Measurements from ENCODE around the gene TMEM37.

Gene TMEM37

DNA sequence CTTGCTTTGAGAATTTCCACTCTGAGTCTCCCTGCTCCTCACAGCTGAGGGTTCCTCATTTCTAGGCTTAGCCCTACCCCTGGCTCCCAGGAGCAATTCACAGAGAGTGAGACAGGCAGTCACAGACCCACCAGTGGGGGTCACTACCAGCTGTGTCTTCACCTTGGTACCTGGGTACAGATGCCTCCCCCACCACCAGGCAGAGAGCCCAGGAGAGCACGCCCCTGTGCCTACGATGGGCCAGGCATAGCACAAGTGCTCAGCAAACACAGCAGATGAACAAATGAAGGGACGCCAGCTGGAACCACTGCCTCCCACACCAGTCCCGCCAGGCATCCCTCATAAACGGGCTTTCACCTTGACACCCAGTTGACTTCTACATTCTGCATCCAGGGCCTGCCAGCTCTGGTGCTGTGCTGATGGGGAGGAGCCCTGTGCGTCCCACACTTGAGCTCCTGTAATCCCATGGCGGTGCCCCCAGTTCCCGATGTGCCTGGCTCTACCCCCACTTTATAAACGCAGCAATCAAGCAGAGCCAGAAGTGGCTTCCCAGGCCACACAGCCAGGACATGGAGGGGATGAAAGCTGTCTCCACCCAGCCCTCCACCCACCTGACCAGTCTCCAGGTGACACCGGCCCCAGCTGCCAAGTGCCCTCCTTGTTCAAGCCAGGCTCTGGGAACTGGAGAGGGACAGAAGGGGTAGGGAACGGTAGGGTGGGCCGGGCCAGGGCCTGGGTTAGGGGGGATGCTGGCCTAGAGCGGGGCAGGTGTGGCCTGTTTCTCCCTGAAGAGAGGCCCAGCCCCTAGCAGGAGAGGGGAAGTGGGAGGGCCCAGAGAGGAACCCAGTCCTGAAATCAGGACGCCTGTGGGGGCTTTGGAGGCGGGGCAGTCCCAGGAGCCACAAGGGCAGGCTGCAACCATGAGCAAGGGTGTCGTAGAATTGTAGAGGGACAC, 50.1 kb downstream of the TMEM37 start:
- DNase-seq = no peak

DNA sequence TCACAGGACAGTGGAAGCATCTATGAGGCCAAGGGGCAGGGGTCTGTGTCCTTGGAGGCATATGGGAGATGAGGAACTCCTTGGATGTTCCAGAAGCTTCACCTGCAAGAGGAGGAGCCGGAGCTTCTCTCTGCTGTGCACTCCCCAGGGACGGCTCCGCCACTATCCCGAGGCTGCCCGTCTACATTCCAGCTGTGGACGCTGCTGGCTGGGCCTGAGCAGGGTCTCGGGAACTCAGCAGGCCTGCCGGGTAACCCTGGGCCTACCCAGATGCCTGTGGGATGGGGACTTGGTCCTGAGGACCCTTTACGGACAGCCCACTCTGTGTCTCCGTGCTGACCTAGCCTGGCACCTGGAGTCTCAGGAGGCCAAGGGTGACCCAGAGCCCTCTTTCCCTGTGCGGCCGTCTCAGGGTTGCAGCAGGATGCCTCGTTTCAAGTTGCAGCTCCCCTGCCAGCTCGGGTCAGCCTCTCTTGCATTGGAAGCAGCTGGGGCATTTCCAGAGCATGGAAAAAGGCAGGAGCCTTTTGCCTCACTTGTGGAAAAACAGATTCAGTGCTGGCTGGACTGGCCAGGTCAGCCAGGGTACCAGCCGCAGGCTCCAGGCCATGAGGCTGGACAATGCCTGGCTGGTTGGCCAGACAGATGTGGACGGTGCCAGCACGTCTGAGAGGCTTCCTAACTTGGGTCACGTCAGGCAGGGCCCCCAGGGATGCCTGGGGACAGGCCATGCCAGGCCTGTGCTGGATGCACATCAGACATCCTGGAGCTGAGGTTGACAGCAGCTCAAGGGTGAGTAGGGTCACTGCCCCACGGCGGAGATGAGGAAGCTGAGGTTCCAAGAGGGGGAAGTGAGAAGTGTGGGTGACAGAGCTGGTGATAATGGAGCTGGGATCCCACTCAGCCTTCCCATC, 51.1 kb downstream of the TMEM37 start:
- no peak for DNase-seq

DNA sequence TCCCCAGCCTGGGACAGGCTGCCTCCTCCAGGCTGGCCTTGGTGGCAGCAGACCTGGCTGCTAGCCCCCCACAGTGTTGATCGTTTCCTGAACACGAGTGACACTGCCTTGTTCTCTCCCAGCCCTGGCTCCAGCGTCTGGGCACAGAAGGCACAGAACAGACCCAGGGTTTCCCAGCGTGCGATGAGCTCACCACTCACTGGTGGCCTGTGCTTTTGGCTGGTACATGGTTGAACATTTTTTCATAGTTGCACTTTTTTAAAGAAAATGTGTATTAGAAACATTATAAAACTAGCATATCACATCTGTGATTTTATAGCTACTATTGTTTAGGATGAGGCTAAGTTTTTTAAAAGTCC, 51.7 kb downstream of the TMEM37 start:
- no peak for DNase-seq

DNA sequence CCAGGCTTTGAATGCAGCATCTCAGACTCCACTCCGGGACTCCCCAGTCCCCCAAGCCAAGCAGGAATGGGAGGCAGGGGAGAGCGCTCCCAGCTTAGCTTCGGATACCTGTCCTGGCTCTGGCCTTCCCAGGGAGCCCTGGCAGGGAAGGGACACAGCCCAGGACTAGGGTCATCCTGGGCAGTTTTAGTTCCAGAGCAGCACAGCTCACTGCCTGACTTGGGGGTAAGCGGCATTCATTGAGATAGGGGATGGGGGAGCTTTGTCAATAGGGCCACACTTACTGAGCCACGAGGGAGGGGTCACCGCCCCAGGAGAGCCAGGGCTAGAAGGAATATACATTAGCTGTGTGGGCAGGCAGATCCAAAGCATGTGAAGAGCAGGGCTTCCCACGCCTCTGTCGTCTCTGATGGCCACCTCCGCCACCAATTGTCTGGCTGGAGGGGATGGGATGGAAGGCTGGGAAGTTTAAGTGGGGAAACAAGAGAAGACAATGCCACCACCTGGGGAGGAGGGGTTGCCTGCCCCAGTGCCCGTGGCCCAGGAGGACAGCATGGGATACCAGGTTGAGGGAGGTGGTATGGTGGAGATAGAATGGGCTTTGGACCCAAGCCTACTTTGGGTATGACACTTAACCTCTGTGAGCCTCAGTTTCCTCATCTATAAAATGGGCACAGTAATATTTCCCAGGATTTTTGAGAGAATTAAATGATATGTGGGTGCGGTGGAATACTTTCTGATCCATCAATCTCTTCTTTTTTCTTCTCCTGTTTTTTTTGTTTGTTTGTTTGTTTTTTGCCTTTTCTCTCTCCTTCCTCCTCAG, 52.5 kb downstream of the TMEM37 start:
- no peak for DNase-seq

DNA sequence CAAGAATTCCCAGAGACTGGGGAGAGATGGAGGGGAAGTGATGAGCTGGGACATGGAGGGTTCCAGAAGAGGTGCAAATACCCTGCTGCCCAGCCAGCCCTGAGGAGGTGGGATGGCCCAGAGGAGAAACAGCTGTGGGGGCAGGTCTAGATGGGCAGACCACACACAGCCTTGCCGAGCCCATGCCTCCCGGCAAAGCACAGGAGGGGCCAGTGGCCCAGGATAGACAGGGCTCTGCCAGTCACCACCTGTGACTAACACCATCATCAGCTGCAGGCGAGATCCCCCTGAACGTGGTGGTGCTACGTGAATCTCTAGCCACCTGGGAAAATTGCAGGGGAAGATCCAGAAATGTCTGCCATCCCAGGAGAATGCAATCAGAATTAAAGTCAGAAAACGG, 53.2 kb downstream of the TMEM37 start:
- DNase-seq = no peak

DNA sequence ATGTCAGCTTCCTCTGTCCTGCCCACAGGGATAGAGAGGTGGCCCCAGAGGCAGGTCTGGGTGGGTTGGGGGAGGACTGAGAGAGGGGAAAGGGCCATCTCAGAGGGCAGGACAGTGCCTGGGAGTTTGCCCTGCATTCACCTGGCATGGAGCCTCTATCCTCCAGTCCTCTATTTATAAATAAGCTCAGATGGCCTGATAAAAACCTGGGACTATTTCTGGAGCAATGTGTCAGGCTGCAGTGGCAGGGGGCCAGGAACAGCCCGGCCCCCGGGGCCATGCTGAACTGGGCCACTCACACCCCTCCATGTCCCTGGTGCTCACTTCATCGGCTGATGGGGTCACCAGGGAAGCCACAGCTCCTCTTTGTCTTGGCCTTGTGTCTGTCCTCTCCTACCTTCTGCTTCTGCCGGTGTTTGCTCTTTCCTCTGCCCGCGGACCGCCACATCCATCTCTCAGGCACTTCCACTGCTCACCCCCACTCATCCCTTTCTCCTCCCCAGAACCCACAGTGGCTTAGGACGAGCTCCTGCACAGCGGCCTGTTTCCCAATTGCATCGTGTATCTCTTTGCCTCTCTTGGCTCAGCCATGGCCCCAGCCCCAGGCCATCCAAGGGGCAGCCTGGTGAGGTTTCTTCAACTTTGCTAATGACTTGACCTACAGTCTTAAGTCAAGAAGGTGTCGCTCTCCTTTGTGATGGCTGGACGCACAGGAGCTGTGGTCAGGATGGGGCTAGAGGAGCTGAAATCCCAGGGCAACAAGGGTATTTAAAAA, 53.9 kb downstream of the TMEM37 start:
- DNase-seq = no peak

DNA sequence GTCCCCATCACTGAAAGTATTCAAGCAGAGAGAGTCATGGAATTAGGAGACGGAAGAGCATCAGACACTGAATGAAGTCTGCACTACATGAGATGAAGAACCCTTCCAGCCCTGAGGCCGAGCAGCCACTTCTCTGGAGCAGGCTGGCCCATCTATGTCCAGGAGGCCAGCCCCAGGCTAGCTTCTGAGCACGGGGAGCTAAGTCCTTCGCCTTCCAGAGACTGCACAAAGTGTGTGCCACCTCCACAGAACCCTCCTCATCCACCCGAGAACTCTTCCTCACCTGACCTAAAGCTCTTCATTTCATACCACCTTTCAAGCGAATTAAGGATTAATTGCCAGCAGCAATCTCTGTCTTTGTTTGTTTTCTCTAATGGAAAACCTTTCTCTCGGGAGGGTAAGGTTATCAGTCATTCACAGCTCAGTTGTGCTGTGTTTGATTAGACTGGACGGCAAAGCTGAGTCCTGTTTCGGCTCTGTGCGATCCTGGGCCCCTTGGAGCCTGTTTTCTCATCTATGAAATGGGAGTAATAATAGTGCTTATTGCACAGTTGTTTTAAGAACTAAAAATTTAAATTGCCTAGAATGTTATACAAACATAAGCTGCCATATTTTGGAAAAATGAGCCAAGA, 54.7 kb downstream of the TMEM37 start:
- no peak for DNase-seq

DNA sequence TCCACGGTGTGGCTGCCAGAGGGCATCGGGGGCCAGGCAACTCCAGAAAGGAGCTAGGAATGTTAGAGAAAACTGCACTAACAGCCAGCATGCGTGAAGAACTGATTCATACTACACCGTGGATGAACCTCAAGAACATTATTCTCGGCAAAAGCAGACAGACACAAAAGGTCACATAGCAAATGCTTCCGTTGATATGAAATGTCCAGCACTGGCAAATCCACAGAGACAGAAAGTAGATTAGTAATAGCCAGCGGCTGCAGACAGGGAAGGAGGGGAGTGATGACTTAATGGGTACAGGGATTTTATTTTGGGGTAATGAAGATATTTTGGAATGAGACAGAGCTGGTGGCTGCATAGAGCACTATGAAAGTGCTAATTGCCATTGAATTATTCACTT, 55.2 kb downstream of the TMEM37 start:
- DNase-seq = no peak

DNA sequence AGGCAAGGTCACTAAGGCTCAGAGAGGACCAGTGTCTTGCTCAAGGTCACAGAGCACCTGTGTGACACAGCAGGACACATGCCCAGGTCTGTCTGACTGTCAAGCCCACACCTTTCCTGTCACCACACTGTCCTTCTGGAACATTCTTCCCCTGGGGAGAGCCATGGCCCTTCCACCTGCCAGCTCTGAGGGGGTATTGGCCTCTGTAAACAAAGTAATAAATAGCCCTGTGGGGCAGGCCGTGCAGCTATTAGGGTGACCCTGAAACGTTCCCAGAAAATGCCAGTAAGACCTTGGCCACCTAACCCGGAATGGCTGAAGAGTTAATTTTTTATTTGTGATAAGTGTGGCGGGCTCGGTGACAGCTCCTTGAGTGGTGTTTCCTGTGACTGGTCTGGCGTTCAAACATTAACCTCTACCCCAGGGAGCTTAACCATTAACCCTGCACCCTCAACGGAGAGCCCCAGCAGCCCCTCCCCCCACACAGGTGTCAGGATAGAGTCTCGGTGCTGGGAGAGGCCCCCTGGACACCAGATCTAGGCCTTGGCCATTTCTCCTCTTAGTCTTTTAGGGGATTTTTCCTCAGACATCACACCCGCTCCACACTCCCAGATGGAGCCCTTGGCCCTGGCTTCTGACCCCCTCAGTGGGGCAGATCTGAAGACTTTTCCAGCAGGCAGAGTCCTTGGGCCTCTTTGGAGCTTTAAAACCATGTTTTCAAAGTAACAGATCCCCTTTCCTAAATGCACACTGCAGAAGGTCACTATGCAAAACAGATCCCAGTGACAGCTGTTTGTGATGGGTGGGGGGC, 56.0 kb downstream of the TMEM37 start:
- DNase-seq = no peak
